Esophagus (tissue), 2 donors: ENCODE measurements around the gene PRKACA. TPM values are rescaled to one million over a fixed set of nuclear protein-coding genes. Genes with fewer than 3 reads are reported as not detected.

Source experiments
- H3K27ac ChIP-seq, 2 donors: one replicate each; pipeline ENCODE4 v1.5.1; 2013; ENCODE audit warnings: low read depth in 2 of 2, mild to moderate bottlenecking in 2 of 2, inconsistent platforms in 1 of 2, low read length in 1 of 2, moderate library complexity in 1 of 2
- H3K27me3 ChIP-seq, 2 donors: one replicate each; pipeline ENCODE4 v1.6.1; 2013; ENCODE audit warnings: low read length in 2 of 2, control low read depth in 1 of 2, mild to moderate bottlenecking in 1 of 2; ENCODE audit not compliant: insufficient read depth in 2 of 2, control insufficient read depth in 1 of 2
- H3K36me3 ChIP-seq, 2 donors: one replicate each; pipeline ENCODE4 v1.6.1; 2013; ENCODE audit warnings: low read length in 1 of 2; ENCODE audit not compliant: control insufficient read depth in 2 of 2, insufficient read depth in 2 of 2
- H3K4me1 ChIP-seq, 2 donors: one replicate each; pipeline ENCODE4 v1.6.1; 2013; ENCODE audit warnings: low read length in 1 of 2; ENCODE audit not compliant: control insufficient read depth in 2 of 2, insufficient read depth in 2 of 2
- H3K4me3 ChIP-seq, 2 donors: one replicate each; pipeline ENCODE4 v1.5.1; 2013; ENCODE audit warnings: low read length in 2 of 2, mild to moderate bottlenecking in 2 of 2, low read depth in 1 of 2, moderate library complexity in 1 of 2
- H3K9me3 ChIP-seq, 2 donors: one replicate each; pipeline ENCODE4 v1.6.1; 2013; ENCODE audit warnings: mild to moderate bottlenecking in 2 of 2, low read depth in 1 of 2, low read length in 1 of 2, moderate library complexity in 1 of 2; ENCODE audit not compliant: control insufficient read depth in 2 of 2, insufficient read depth in 1 of 2
- WGBS, 2 donors: extraction: QIAGEN DNeasy Blood & Tissue Kit; methylation state at CpG; one replicate each; pipeline ENCODE4 v1.1.7; 2013; 5-methylcytosine and 5-hydroxymethylcytosine counted together
- polyA plus RNA-seq, 2 donors: library from polyadenylated mRNA; stranded (reverse); fragments of 200-250 nt; gene quantifications; one replicate each; pipeline ENCODE4 v1.2.3, GENCODE V29; 2013
- donor health status: healthy with polysubstance abuse.
- donor health status: Bipolar disorder and iron deficiency.

PRKACA gene
- polyA plus RNA-seq, 2 donors: 31.2 to 32.2 TPM

DNA sequence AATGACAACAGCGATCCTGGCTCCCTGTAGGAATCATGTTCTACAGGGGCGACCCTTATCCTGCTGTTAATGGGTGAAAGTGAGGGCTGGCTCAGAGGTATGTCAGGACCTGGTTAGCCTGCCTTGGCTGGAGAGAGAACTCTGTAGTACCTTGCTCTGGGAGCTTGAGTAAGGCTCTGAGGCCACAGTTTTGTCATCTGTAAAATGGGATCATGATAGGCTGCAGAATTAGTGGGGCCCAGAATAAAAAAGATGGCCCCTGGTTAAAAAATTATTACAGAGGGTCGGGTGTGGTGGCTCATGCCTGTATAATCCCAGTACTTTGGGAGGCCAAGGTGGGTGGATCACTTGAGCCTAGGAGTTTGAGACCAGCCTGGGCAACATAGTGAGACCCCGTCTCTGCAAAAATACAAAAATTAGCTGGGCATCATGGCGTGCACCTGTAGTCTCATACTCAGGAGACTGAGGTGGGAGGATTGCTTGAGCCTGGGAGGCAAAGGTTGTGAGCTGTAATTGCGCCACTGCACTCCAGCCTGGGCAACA is 16.5 kb downstream of the PRKACA start:
- no peaks in the 10 kb centered on the region for H3K9me3 ChIP-seq
- no peak overlapping the region for H3K27ac ChIP-seq
- no peaks in the 10 kb centered on the region for H3K4me1 ChIP-seq
- H3K36me3 ChIP-seq: peaks cover 11 to 35% of the 10 kb centered on the region in 2 donors
- WGBS, 2 donors: 96% methylated on average over 6 of the region's 6 CpGs
- no peaks in the 10 kb centered on the region for H3K27me3 ChIP-seq
- H3K4me3 ChIP-seq: no peak overlapping the region

DNA sequence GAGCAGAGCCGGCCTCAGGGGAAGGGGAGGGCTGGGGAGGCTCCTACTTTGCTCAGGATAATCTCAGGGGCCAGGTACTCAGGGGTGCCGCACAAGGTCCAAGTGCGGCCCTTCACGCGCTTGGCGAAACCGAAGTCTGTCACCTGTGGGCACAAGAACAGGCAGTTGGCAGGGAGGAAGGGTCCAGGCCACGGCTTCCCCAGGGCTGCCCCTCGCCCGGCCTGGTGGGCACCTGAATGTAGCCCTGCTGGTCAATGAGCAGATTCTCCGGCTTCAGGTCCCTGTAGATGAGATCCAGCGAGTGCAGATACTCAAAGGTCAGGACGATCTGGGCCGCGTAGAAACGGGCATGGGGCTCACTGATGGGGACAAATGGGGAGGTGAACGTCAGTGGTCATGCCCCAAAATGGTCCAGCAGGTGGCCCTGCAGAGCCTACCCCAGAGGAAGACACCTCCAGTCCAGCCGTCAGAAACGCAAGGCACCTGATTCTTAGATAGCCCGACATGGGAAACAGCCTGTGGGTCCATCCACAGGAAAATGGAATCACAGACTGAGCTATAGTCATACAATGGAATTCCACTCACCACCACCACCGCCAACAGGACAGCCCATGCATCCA is 19.9 kb downstream of the PRKACA start:
- H3K27ac ChIP-seq: no peak overlapping the region
- H3K9me3 ChIP-seq: peaks cover 0 to 5% of the 10 kb centered on the region in 2 donors
- H3K4me3 ChIP-seq: no peak overlapping the region
- no peaks in the 10 kb centered on the region for H3K27me3 ChIP-seq
- 83 to 85% methylated on average over 21 of the region's 21 CpGs for WGBS, 2 donors
- H3K36me3 ChIP-seq: peaks cover 8 to 27% of the 10 kb centered on the region in 2 donors
- no peaks in the 10 kb centered on the region for H3K4me1 ChIP-seq

DNA sequence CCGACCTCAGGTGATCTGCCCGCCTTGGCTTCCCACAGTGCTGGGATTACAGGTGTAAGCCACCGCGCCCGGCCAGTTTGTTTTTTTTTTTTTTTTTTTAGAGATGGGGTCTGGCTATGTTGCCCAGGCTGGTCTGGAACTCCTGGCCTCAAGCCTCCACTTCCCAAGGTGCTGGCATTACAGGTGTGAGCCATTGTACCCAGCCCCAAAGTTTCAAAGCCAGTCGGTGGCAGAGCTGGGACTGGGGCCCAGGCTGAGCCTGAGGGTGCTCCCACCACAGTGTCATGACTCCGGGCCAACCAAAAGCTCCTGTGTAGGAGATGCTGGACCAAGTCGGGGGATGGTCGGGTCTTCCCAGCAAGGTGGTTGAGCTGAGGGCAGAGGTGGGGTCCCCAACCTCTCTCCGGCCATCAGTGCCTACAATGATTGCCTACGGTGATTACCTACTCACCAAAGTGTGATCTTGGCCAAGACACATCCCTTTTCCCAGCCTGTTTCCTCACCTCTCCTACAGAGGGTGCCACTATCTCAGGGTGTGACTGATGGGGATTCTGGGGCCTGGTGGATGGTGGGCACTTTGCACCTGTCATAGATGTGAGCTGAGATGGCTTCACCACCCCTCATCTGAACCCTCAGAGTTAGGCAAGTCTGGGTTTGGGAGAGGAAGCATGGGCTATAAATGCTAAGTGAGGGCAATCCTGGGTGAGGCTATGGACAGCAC is 21.1 kb downstream of the PRKACA start:
- H3K36me3 ChIP-seq: peaks cover 8 to 23% of the 10 kb centered on the region in 2 donors
- no peak overlapping the region for H3K4me3 ChIP-seq
- 93 to 95% methylated on average over 11 of the region's 11 CpGs for WGBS, 2 donors
- H3K9me3 ChIP-seq: peaks cover 0 to 5% of the 10 kb centered on the region in 2 donors
- H3K27me3 ChIP-seq: no peaks in the 10 kb centered on the region
- no peaks in the 10 kb centered on the region for H3K4me1 ChIP-seq
- no peak overlapping the region for H3K27ac ChIP-seq

DNA sequence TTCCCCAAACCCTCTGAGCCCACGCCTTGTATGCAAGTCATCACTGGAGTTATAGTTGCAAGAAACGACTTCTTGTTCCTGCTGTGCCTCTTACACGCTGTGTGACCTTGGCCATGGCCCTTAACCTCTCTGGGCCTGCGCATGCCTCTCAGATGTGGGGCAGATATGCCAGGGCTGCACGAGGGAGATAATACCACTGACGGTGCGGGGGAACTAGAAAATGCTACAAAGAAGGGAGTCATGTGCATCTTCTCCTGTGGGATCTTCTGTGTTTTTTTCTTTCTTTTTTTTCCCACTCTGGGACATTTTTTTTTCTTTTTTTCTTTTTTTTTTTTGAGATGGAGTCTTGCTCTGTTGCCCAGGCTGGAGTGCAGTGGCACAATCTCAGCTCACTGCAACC is 22.7 kb downstream of the PRKACA start:
- Histone ChIP-seq H3K9me3 (peaks cover 0 to 5% of the 10 kb centered on the region in 2 donors), H3K4me1 (no peaks in the 10 kb centered on the region), H3K4me3 (no peak overlapping the region), H3K36me3 (peaks cover 4 to 17% of the 10 kb centered on the region in 2 donors), H3K27ac (no peak overlapping the region), H3K27me3 (no peaks in the 10 kb centered on the region)
- 82 to 87% methylated on average over 7 of the region's 7 CpGs for WGBS, 2 donors

DNA sequence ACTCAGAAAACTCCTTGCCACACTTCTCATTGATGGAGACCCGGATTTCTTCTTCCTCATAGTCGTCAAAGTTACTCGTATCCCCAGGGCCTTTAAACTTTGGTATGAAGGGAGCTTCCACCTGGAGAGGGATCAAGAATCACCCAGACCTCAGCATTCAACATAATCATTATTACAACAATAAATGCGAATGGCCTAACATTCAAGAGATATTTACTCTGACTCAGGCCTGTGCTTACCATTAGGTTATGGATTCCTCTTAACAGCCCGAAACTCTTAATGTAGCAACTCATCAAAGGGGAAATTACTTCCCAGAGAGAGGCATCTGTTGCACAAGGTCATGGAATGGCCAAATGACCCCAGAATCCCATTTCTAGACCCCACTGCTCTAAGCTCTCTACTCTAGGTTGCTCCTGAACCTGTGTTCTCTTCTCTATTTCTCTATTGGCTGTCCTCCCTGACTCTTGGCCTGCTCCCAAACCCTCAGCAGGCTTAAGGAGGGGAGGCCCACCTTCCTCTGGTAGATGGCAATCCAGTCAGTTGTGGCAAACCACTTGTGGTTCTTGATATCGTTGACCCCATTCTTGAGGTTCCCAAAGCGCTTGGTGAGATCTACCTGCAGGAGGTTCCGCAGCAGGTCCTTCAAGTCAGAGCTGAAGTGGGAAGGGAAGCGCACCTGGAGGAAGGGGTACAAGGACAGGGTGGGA is 24.3 kb downstream of the PRKACA start:
- Histone ChIP-seq H3K27ac (no peak overlapping the region), H3K36me3 (peaks cover 4 to 25% of the 10 kb centered on the region in 2 donors), H3K4me3 (no peak overlapping the region), H3K9me3 (peaks cover 0 to 5% of the 10 kb centered on the region in 2 donors), H3K4me1 (no peaks in the 10 kb centered on the region), H3K27me3 (no peaks in the 10 kb centered on the region)
- 95% methylated on average over 9 of the region's 9 CpGs for WGBS, 2 donors

DNA sequence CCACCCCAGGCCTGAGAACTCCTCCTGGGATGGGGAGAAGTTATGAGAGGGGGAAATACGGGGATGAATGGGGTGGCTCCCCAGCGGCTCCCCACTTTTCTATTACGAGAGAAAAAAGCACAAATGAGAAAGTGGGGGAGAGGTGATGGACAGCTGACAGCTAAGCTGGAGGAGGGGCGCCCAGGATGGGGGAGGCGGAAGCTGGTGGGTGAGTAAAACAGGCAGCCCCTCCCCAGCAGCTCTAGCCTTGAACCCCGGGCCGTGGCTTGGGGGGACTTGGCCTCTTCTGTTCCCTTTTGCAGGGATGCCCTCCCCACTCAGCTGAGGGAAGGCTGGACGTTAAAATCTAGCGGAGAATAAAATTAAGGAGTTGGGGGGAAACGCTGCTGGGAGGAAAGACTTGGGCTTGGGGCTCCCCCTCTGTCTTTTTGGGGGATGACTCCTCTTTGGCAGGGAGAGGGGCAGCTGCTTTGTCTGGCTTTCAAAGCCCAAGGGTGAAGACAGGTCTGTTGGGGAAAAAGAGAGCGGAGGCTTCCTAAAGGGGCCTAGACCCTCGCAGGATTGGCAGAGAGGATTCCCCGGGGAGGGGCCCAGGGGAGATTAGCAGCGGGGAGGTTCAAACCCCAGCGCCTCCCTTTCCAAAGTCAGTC is 25.6 kb downstream of the PRKACA start:
- Histone ChIP-seq H3K4me1 (no peaks in the 10 kb centered on the region), H3K27ac (peak overlapping the region; percentile 93), H3K36me3 (peaks cover under 1 to 20% of the 10 kb centered on the region in 2 donors), H3K4me3 (peak overlapping the region; percentile 70 to 74), H3K27me3 (no peaks in the 10 kb centered on the region), H3K9me3 (peaks cover 0 to 5% of the 10 kb centered on the region in 2 donors)
- 13 to 18% methylated on average over 15 of the region's 15 CpGs for WGBS, 2 donors

DNA sequence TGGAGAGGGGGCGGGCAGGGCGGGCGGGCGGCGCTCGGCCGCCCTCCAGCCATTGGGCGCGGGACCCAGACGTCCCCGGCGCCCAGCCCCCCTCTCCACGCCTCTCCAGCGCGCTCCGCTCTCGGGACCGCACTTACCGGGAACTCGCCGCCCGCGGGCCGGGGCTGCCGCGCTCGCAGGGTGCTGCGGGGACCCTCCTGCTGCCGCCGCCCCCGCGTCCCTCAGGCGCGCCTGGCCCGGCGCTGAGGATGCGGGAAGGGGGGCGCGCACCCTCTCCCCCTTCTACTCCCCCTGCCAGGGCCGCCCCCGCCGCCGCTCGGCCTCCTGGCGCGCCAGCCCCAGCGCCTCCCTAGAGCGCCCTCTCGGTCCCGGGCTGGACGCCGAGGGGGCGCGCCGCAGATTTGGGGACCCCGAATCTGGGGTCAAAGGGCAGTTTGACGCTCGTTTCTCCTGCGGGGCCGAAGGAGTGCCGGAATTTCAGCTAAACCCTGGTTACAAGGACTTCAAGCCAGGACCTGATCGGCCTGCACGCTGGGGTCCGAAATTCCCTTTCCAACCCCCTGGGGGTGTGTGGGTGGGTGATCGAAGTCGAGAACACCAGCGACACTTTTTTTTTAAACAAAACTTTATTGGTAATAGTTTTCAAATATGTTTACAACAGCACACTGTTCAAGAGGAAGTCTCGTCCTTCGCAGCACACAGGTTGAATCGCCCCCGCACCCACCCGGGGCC is 26.3 kb downstream of the PRKACA start:
- Histone ChIP-seq H3K9me3 (peaks cover 0 to 5% of the 10 kb centered on the region in 2 donors), H3K27me3 (no peaks in the 10 kb centered on the region), H3K4me3 (peak overlapping the region; percentile 70 to 74), H3K36me3 (peaks cover 0 to 13% of the 10 kb centered on the region in 2 donors), H3K4me1 (no peaks in the 10 kb centered on the region), H3K27ac (peak overlapping the region; percentile 93)
- WGBS, 2 donors: 0 to 1% methylated on average over 33 to 72 of the region's 72 CpGs

DNA sequence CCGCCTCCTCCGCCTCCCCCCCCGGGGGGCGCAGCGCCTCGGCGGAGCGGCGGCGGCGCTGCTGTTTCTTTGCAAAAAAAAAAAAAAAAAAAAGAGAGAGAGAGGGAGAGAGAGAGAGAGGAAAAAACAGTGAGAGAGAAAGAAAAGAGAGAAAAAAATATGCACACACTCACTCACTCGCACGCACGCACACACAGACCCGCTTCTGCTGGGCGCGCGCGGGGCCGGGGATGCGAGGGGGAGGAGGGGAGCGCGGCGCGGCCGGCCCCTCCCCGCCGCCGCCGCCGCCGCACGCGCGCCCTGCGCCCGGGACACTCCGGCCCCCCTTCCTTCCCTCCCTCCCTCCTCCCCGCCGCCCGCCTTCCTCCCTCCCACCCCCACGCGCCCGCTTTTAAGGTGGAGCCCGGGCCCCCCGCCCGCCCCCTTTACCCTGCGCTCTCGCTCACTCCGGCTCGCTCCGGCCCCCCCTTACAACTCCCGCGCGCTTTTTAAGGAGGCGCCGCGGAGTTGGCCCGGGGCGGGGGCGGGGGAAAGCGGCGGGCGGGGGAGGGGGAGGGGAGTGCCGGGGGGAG is 27.0 kb downstream of the PRKACA start, which contains the start of gene SAMD1:
SAMD1 (minus strand) TSS at position 243 of the 572 bp plus-strand sequence.
- peak within 1 kb of the TSS; percentile 93 for H3K27ac ChIP-seq
- H3K27me3 ChIP-seq: no peaks in the 10 kb centered on the region
- H3K4me1 ChIP-seq: no peaks in the 10 kb centered on the region
- 2% methylated on average over 55 of the region's 65 CpGs; no CpG with 5 or more reads in 1 of the 2 donors for WGBS, 2 donors
- peaks cover 0 to 5% of the 10 kb centered on the region in 2 donors for H3K9me3 ChIP-seq
- peak within 1 kb of the TSS; percentile 70 to 74 for H3K4me3 ChIP-seq
- peaks cover 0 to 13% of the 10 kb centered on the region in 2 donors for H3K36me3 ChIP-seq
